Mesendoderm (in vitro differentiated cells): Measurements from ENCODE around the gene RTTN.

Experiments
- DNase-seq: peaks from one replicate; pipeline ENCODE4 v3.0.0; 2013
- H2AK5ac ChIP-seq: 2 replicates; pipeline ENCODE4 v1.6.1; 2013; ENCODE audit warnings: low read length, inconsistent platforms
- H2BK120ac ChIP-seq: 2 replicates; pipeline ENCODE4 v1.6.1; 2013; ENCODE audit warnings: low read depth, mild to moderate bottlenecking, low read length, moderate library complexity, mixed read lengths
- H2BK15ac ChIP-seq: replicated peaks from 2 replicates; pipeline ENCODE4 v1.6.1; 2013; ENCODE audit warnings: low read depth, mild to moderate bottlenecking, moderate library complexity
- H2BK5ac ChIP-seq: 2 replicates; pipeline ENCODE4 v1.6.1; 2013; ENCODE audit warnings: low read length, inconsistent platforms
- H3K18ac ChIP-seq: 2 replicates; pipeline ENCODE4 v1.6.1; 2013; ENCODE audit warnings: mild to moderate bottlenecking, low read length, mixed read lengths
- H3K23ac ChIP-seq: one replicate; pipeline ENCODE4 v1.6.1; 2013; ENCODE audit warnings: low read length
- H3K27ac ChIP-seq: 2 replicates; pipeline ENCODE4 v1.5.1; 2013; ENCODE audit warnings: low read depth, mild to moderate bottlenecking, inconsistent platforms, low read length, moderate library complexity
- H3K27me3 ChIP-seq: 2 replicates; pipeline ENCODE4 v1.6.1; 2013; ENCODE audit warnings: low read length, control low read depth, mild to moderate bottlenecking, inconsistent platforms; ENCODE audit not compliant: insufficient read depth, poor library complexity
- H3K36me3 ChIP-seq: 2 replicates; pipeline ENCODE4 v1.6.1; 2013; ENCODE audit warnings: low read length, inconsistent platforms; ENCODE audit not compliant: control insufficient read depth, insufficient read depth
- H3K4ac ChIP-seq: one replicate; pipeline ENCODE4 v1.6.1; 2013; ENCODE audit warnings: low read depth, mild to moderate bottlenecking, low read length, moderate library complexity
- H3K4me1 ChIP-seq: 2 replicates; pipeline ENCODE4 v1.6.1; 2013; ENCODE audit warnings: low read depth, low read length, inconsistent platforms; ENCODE audit not compliant: control insufficient read depth
- H3K4me2 ChIP-seq: 2 replicates; pipeline ENCODE4 v1.6.1; 2013; ENCODE audit warnings: low read length
- H3K4me3 ChIP-seq: 2 replicates; pipeline ENCODE4 v1.5.1; 2013; ENCODE audit warnings: mild to moderate bottlenecking, low read length
- H3K56ac ChIP-seq: one replicate; pipeline ENCODE4 v1.6.1; 2013; ENCODE audit warnings: low read length
- H3K79me1 ChIP-seq: 2 replicates; pipeline ENCODE4 v1.6.1; 2013; ENCODE audit warnings: low read length, inconsistent platforms
- H3K79me2 ChIP-seq: 2 replicates; pipeline ENCODE4 v1.6.1; 2013; ENCODE audit warnings: mild to moderate bottlenecking, low read length; ENCODE audit not compliant: control insufficient read depth, insufficient read depth
- H3K9ac ChIP-seq: 2 replicates; pipeline ENCODE4 v1.6.1; 2013; ENCODE audit warnings: low read length, inconsistent platforms
- H4K5ac ChIP-seq: one replicate; pipeline ENCODE4 v1.6.1; 2013; ENCODE audit warnings: low read length
- H4K8ac ChIP-seq: one replicate; pipeline ENCODE4 v1.6.1; 2013; ENCODE audit warnings: low read depth, mild to moderate bottlenecking, control low read depth, low read length, moderate library complexity
- WGBS: extraction: QIAGEN DNeasy Blood & Tissue Kit; methylation state at CpG from one replicate; pipeline ENCODE4 v1.1.7; 2013; ENCODE audit warnings: low lambda C conversion rate, missing lambda C conversion rate; ENCODE audit not compliant: insufficient coverage; ENCODE audit errors: extremely low coverage; 5-methylcytosine and 5-hydroxymethylcytosine counted together

Gene RTTN

GRCh38 chr18:70149616-70150301 is 55.7 kb downstream of the RTTN start:
- no CpG with 5 or more reads among the region's 5 CpGs for WGBS
- Histone ChIP-seq H3K79me2 (no peaks in the 10 kb centered on the region), H3K18ac (no peak overlapping the region), H4K8ac (no peak overlapping the region), H3K4me2 (no peak overlapping the region), H2BK5ac (no peak overlapping the region), H3K36me3 (no peaks in the 10 kb centered on the region), H3K56ac (no peak overlapping the region), H2AK5ac (no peak overlapping the region), H3K9ac (no peak overlapping the region), H3K27ac (no peak overlapping the region), H3K4ac (no peak overlapping the region), H3K27me3 (no peaks in the 10 kb centered on the region), H3K4me1 (peaks cover 2% of the 10 kb centered on the region), H2BK120ac (no peak overlapping the region), H3K79me1 (no peaks in the 10 kb centered on the region), H3K23ac (no peak overlapping the region), H3K4me3 (no peak overlapping the region), H4K5ac (no peak overlapping the region), H2BK15ac (no peak overlapping the region)
- DNase-seq: no peak

GRCh38 chr18:70149156-70149555 is 56.3 kb downstream of the RTTN start:
- Histone ChIP-seq H3K36me3 (no peaks in the 10 kb centered on the region), H2BK15ac (no peak overlapping the region), H3K4ac (no peak overlapping the region), H3K27me3 (no peaks in the 10 kb centered on the region), H3K79me2 (no peaks in the 10 kb centered on the region), H3K9ac (no peak overlapping the region), H4K5ac (no peak overlapping the region), H2BK120ac (no peak overlapping the region), H3K23ac (no peak overlapping the region), H2AK5ac (no peak overlapping the region), H3K4me3 (no peak overlapping the region), H2BK5ac (no peak overlapping the region), H3K79me1 (no peaks in the 10 kb centered on the region), H3K56ac (no peak overlapping the region), H3K4me1 (peaks cover 2% of the 10 kb centered on the region), H3K4me2 (no peak overlapping the region), H3K27ac (no peak overlapping the region), H3K18ac (no peak overlapping the region), H4K8ac (no peak overlapping the region)
- WGBS: no CpG with 5 or more reads among the region's 2 CpGs
- DNase-seq: no peak

- H3K56ac ChIP-seq: no peak overlapping the region
- H3K27me3 ChIP-seq: no peaks in the 10 kb centered on the region
- WGBS: no CpG with 5 or more reads among the region's 8 CpGs
These were observed 57.2 kb downstream of the RTTN start for GRCh38 chr18:70148039-70148938.

GRCh38 chr18:70146174-70146573 is 59.3 kb downstream of the RTTN start:
- Histone ChIP-seq H3K79me1 (no peaks in the 10 kb centered on the region), H2BK15ac (no peak overlapping the region), H4K8ac (no peak overlapping the region), H3K56ac (no peak overlapping the region), H3K9ac (no peak overlapping the region), H2BK120ac (no peak overlapping the region), H3K4me3 (no peak overlapping the region), H3K79me2 (no peaks in the 10 kb centered on the region), H3K27me3 (no peaks in the 10 kb centered on the region), H3K4me1 (no peaks in the 10 kb centered on the region), H3K36me3 (no peaks in the 10 kb centered on the region), H2AK5ac (no peak overlapping the region), H4K5ac (no peak overlapping the region), H3K4me2 (no peak overlapping the region), H3K18ac (no peak overlapping the region), H3K23ac (no peak overlapping the region), H3K27ac (no peak overlapping the region), H2BK5ac (no peak overlapping the region), H3K4ac (no peak overlapping the region)
- no peak for DNase-seq
- no CpG with 5 or more reads among the region's 2 CpGs for WGBS

More at GRCh38 chr18:70148039-70148938, 57.2 kb downstream of the RTTN start:
- H3K4me3 ChIP-seq: no peak overlapping the region
- H4K8ac ChIP-seq: no peak overlapping the region
- no peak overlapping the region for H3K9ac ChIP-seq
- H3K4me1 ChIP-seq: peaks cover 2% of the 10 kb centered on the region
- H2BK120ac ChIP-seq: no peak overlapping the region
- H3K36me3 ChIP-seq: no peaks in the 10 kb centered on the region
- H3K79me1 ChIP-seq: no peaks in the 10 kb centered on the region
- no peaks in the 10 kb centered on the region for H3K79me2 ChIP-seq
- no peak overlapping the region for H2BK15ac ChIP-seq
- no peak for DNase-seq
- no peak overlapping the region for H3K27ac ChIP-seq
- H3K4ac ChIP-seq: no peak overlapping the region
- no peak overlapping the region for H2AK5ac ChIP-seq
- no peak overlapping the region for H3K4me2 ChIP-seq
- no peak overlapping the region for H2BK5ac ChIP-seq
- no peak overlapping the region for H3K23ac ChIP-seq
- H3K18ac ChIP-seq: no peak overlapping the region
- no peak overlapping the region for H4K5ac ChIP-seq

- Histone ChIP-seq H3K79me2 (no peaks in the 10 kb centered on the region), H3K36me3 (no peaks in the 10 kb centered on the region), H3K18ac (no peak overlapping the region), H4K5ac (no peak overlapping the region), H4K8ac (no peak overlapping the region), H3K4me3 (no peak overlapping the region), H3K9ac (no peak overlapping the region), H2BK120ac (no peak overlapping the region), H3K4me1 (no peaks in the 10 kb centered on the region), H2BK5ac (no peak overlapping the region), H3K23ac (no peak overlapping the region), H2AK5ac (no peak overlapping the region), H3K4me2 (no peak overlapping the region), H3K79me1 (no peaks in the 10 kb centered on the region), H2BK15ac (no peak overlapping the region), H3K27ac (no peak overlapping the region), H3K27me3 (no peaks in the 10 kb centered on the region), H3K4ac (no peak overlapping the region), H3K56ac (no peak overlapping the region)
- no CpG with 5 or more reads among the region's 3 CpGs for WGBS
- no peak for DNase-seq
These were observed 63.5 kb downstream of the RTTN start for GRCh38 chr18:70142001-70142400.
